Mesenchymal stem cell (in vitro differentiated cells and primary cell): ENCODE measurements around the gene AGPAT1.

Experiments
- DNase-seq: peaks from one replicate; pipeline ENCODE4 v3.0.0-alpha.2; 2013
- H2AFZ ChIP-seq: one replicate; pipeline ENCODE4 v1.6.1; 2013; ENCODE audit warnings: low read depth, mild to moderate bottlenecking, control low read depth, inconsistent platforms, low read length, moderate library complexity
- H2AK5ac ChIP-seq: 2 replicates; pipeline ENCODE4 v1.6.1; 2013; ENCODE audit warnings: low read length, moderate library complexity, mild to moderate bottlenecking, inconsistent platforms; ENCODE audit not compliant: severe bottlenecking
- H2BK120ac ChIP-seq: one replicate; pipeline ENCODE4 v1.6.1; 2013; ENCODE audit warnings: low read depth, mild to moderate bottlenecking, inconsistent platforms, low read length, moderate library complexity
- H2BK12ac ChIP-seq, 2 experiments: one replicate each; pipeline ENCODE4 v1.6.1; 2013; ENCODE audit warnings: inconsistent platforms in 2 of 2, low read length in 2 of 2, mild to moderate bottlenecking in 2 of 2, moderate library complexity in 2 of 2, control low read depth in 1 of 2
- H2BK15ac ChIP-seq: one replicate; pipeline ENCODE4 v1.6.1; 2013; ENCODE audit warnings: mild to moderate bottlenecking, low read depth, inconsistent platforms; ENCODE audit not compliant: poor library complexity, severe bottlenecking
- H2BK5ac ChIP-seq: 2 replicates; pipeline ENCODE4 v1.6.1; 2013; ENCODE audit warnings: low read depth, mild to moderate bottlenecking, low read length, control low read depth, inconsistent platforms; ENCODE audit not compliant: poor library complexity, severe bottlenecking
- H3K14ac ChIP-seq, 2 experiments: one replicate each; pipeline ENCODE4 v1.6.1; 2013; ENCODE audit warnings: inconsistent platforms in 2 of 2, low read length in 2 of 2, control low read depth in 1 of 2, mild to moderate bottlenecking in 1 of 2, moderate library complexity in 1 of 2
- H3K18ac ChIP-seq, 2 experiments: one replicate each; pipeline ENCODE4 v1.6.1; 2013; ENCODE audit warnings: inconsistent platforms in 2 of 2, low read length in 2 of 2, control low read depth in 1 of 2, low read depth in 1 of 2, mild to moderate bottlenecking in 1 of 2
- H3K23ac ChIP-seq, 2 experiments: one replicate each; pipeline ENCODE4 v1.6.1; 2013; ENCODE audit warnings: inconsistent platforms in 2 of 2, low read length in 2 of 2, mild to moderate bottlenecking in 2 of 2, moderate library complexity in 2 of 2, control low read depth in 1 of 2
- H3K27ac ChIP-seq: 2 replicates; pipeline ENCODE4 v1.5.1; 2013; ENCODE audit warnings: mild to moderate bottlenecking, moderate library complexity, low read length, control low read depth, inconsistent platforms; ENCODE audit not compliant: poor library complexity, severe bottlenecking
- H3K27me3 ChIP-seq, 2 experiments: 2 replicates each; pipeline versions ENCODE4 v1.6.1 to v1.7.0; 2013; ENCODE audit warnings: low read length in 2 of 2, mild to moderate bottlenecking in 2 of 2, moderate library complexity in 2 of 2, control low read depth in 1 of 2, inconsistent platforms in 1 of 2; ENCODE audit not compliant: control insufficient read depth in 1 of 2, insufficient read depth in 1 of 2
- H3K36me3 ChIP-seq, 2 experiments: 2 replicates each; pipeline versions ENCODE4 v1.6.1 to v1.7.0; 2013; ENCODE audit warnings: low read length in 2 of 2, control low read depth in 1 of 2, inconsistent platforms in 1 of 2, low read depth in 1 of 2, mild to moderate bottlenecking in 1 of 2; ENCODE audit not compliant: insufficient read depth in 2 of 2, control insufficient read depth in 1 of 2
- H3K4ac ChIP-seq, 2 experiments: one replicate each; pipeline ENCODE4 v1.6.1; 2013; ENCODE audit warnings: inconsistent platforms in 2 of 2, low read length in 2 of 2, mild to moderate bottlenecking in 2 of 2, moderate library complexity in 2 of 2, control low read depth in 1 of 2, low read depth in 1 of 2
- H3K4me1 ChIP-seq: 2 replicates; pipeline ENCODE4 v1.6.1; 2013; ENCODE audit warnings: low read depth, low read length, control low read depth; ENCODE audit not compliant: control insufficient read depth, insufficient read depth
- H3K4me2 ChIP-seq: 2 replicates; pipeline ENCODE4 v1.6.1; 2013; ENCODE audit warnings: low read length, mild to moderate bottlenecking, inconsistent platforms; ENCODE audit not compliant: poor library complexity, severe bottlenecking
- H3K4me3 ChIP-seq, 2 experiments: 2 replicates each; pipeline versions ENCODE4 v1.5.1 to v1.7.0; 2013; ENCODE audit warnings: low read length in 2 of 2, mild to moderate bottlenecking in 2 of 2, control low read depth in 1 of 2, low read depth in 1 of 2; ENCODE audit not compliant: insufficient read depth in 1 of 2
- H3K79me1 ChIP-seq: replicated peaks from 2 replicates; pipeline ENCODE4 v1.6.1; 2013; ENCODE audit warnings: mild to moderate bottlenecking, control low read depth, low read length, inconsistent platforms; ENCODE audit not compliant: poor library complexity, severe bottlenecking
- H3K9ac ChIP-seq: 2 replicates; pipeline ENCODE4 v1.7.0; 2013; ENCODE audit warnings: mild to moderate bottlenecking, low read length, moderate library complexity
- H3K9me3 ChIP-seq: 2 replicates; pipeline ENCODE4 v1.7.0; 2013; ENCODE audit warnings: mild to moderate bottlenecking, low read length; ENCODE audit not compliant: control insufficient read depth
- H4K8ac ChIP-seq: one replicate; pipeline ENCODE4 v1.6.1; 2013; ENCODE audit warnings: inconsistent platforms, mild to moderate bottlenecking, low read length, moderate library complexity
- H4K91ac ChIP-seq: one replicate; pipeline ENCODE4 v1.6.1; 2013; ENCODE audit warnings: mild to moderate bottlenecking, low read length, inconsistent platforms
- WGBS: methylation state at CpG from one replicate; pipeline ENCODE4 v1.1.7; 2013; ENCODE audit warnings: mixed read lengths; 5-methylcytosine and 5-hydroxymethylcytosine counted together

AGPAT1 gene

GRCh38 chr6:32149092-32149755 lies 26.7 kb downstream of the AGPAT1 start:
- H3K4me3 ChIP-seq: peak overlapping the region in 1 of 2 experiments; percentile 44
- H3K18ac ChIP-seq: no peak overlapping the region
- peaks cover 19% of the 10 kb centered on the region for H3K4me1 ChIP-seq
- no peak overlapping the region for H2BK12ac ChIP-seq
- H2BK120ac ChIP-seq: no peak overlapping the region
- H3K9ac ChIP-seq: no peak overlapping the region
- no peak overlapping the region for H4K8ac ChIP-seq
- peaks cover 3% of the 10 kb centered on the region for H3K79me1 ChIP-seq
- H3K36me3 ChIP-seq: no peaks in the 10 kb centered on the region
- H3K4ac ChIP-seq: no peak overlapping the region
- H3K23ac ChIP-seq: no peak overlapping the region
- H3K14ac ChIP-seq: no peak overlapping the region
- DNase-seq: no peak
- H3K4me2 ChIP-seq: no peak overlapping the region
- no peak overlapping the region for H3K27ac ChIP-seq
- WGBS: 57% methylated on average over 43 of the region's 47 CpGs
- H2BK15ac ChIP-seq: no peak overlapping the region
- H2BK5ac ChIP-seq: no peak overlapping the region
- peaks cover 39 to 46% of the 10 kb centered on the region in 2 experiments for H3K27me3 ChIP-seq
- no peak overlapping the region for H2AK5ac ChIP-seq
- H4K91ac ChIP-seq: no peak overlapping the region
- H2AFZ ChIP-seq: no peak overlapping the region
- no peaks in the 10 kb centered on the region for H3K9me3 ChIP-seq

- Histone ChIP-seq H3K27me3 (peaks cover 39 to 46% of the 10 kb centered on the region in 2 experiments), H3K23ac (no peak overlapping the region), H2AK5ac (no peak overlapping the region), H4K91ac (no peak overlapping the region), H3K4me2 (no peak overlapping the region), H2BK5ac (no peak overlapping the region), H2AFZ (no peak overlapping the region), H2BK120ac (no peak overlapping the region), H3K4me1 (peaks cover 17% of the 10 kb centered on the region), H3K27ac (no peak overlapping the region), H3K9ac (no peak overlapping the region), H3K36me3 (no peaks in the 10 kb centered on the region), H2BK15ac (no peak overlapping the region), H3K79me1 (peaks cover 3% of the 10 kb centered on the region), H3K14ac (no peak overlapping the region), H2BK12ac (no peak overlapping the region), H4K8ac (no peak overlapping the region), H3K4ac (no peak overlapping the region), H3K4me3 (peak overlapping the region in 1 of 2 experiments; percentile 44), H3K18ac (no peak overlapping the region), H3K9me3 (no peaks in the 10 kb centered on the region)
- 40% methylated on average over 34 of the region's 39 CpGs for WGBS
- DNase-seq: peak; percentile 44
Measured at GRCh38 chr6:32148289-32149091, 27.4 kb downstream of the AGPAT1 start.

- Histone ChIP-seq H3K9me3 (no peaks in the 10 kb centered on the region), H3K4me2 (no peak overlapping the region), H3K27ac (no peak overlapping the region), H2BK5ac (no peak overlapping the region), H3K36me3 (no peaks in the 10 kb centered on the region), H4K8ac (no peak overlapping the region), H4K91ac (no peak overlapping the region), H3K79me1 (peaks cover 3% of the 10 kb centered on the region), H3K18ac (no peak overlapping the region), H2BK120ac (no peak overlapping the region), H3K4ac (no peak overlapping the region), H3K4me1 (peaks cover 14% of the 10 kb centered on the region), H3K14ac (no peak overlapping the region), H3K27me3 (peaks cover 39 to 46% of the 10 kb centered on the region in 2 experiments), H2BK12ac (no peak overlapping the region), H3K9ac (no peak overlapping the region), H2AK5ac (no peak overlapping the region), H3K4me3 (no peak overlapping the region), H2AFZ (no peak overlapping the region), H2BK15ac (no peak overlapping the region), H3K23ac (no peak overlapping the region)
- WGBS: 90% methylated on average over 4 of the region's 4 CpGs
- DNase-seq: no peak
Measured at GRCh38 chr6:32147401-32148132, 28.3 kb downstream of the AGPAT1 start.

GRCh38 chr6:32146687-32147086 lies 29.2 kb downstream of the AGPAT1 start:
- Histone ChIP-seq H3K18ac (no peak overlapping the region), H4K91ac (no peak overlapping the region), H2BK5ac (no peak overlapping the region), H3K4me3 (no peak overlapping the region), H2AK5ac (no peak overlapping the region), H3K4me1 (peaks cover 7% of the 10 kb centered on the region), H3K9me3 (no peaks in the 10 kb centered on the region), H3K4me2 (no peak overlapping the region), H3K79me1 (peaks cover 3% of the 10 kb centered on the region), H3K4ac (no peak overlapping the region), H3K9ac (no peak overlapping the region), H3K23ac (no peak overlapping the region), H2BK12ac (no peak overlapping the region), H2BK120ac (no peak overlapping the region), H3K14ac (no peak overlapping the region), H2BK15ac (no peak overlapping the region), H2AFZ (no peak overlapping the region), H4K8ac (no peak overlapping the region), H3K36me3 (no peaks in the 10 kb centered on the region), H3K27ac (no peak overlapping the region), H3K27me3 (peaks cover 39 to 46% of the 10 kb centered on the region in 2 experiments)
- no peak for DNase-seq
- 48% methylated on average over 4 of the region's 4 CpGs for WGBS
